Stomach (tissue), 9 donors: ENCODE results near the gene C1orf122. TPM values are rescaled to one million over a fixed set of nuclear protein-coding genes. Genes with fewer than 3 reads are reported as not detected.
A peak's percentile ranks its signal among the peaks of the same experiment; 100 is the strongest.

ENCODE experiments used
- DNase-seq, 2 donors: peaks; one replicate each; pipeline versions ENCODE4 v3.0.0 to v3.0.0-alpha.2; 2013 to 2019
- H3K27ac ChIP-seq, 5 donors: fragments of 200-600 bp in 4 of 5; sonication (generic) in 4 of 5; one replicate each; pipeline ENCODE4 v1.5.1; 2013 to 2019; ENCODE audit warnings: mild to moderate bottlenecking in 1 of 5, moderate library complexity in 1 of 5
- H3K27me3 ChIP-seq, 3 donors: fragments of 200-600 bp; sonication (generic); one replicate each; pipeline ENCODE4 v1.5.1; 2017 to 2019; ENCODE audit warnings: mixed run types in 1 of 3
- H3K36me3 ChIP-seq, 4 donors: fragments of 200-600 bp; sonication (generic); 1 replicate in 3 of 4; 2 replicates in 1 of 4; pipeline ENCODE4 v1.5.1; 2016 to 2019
- H3K4me1 ChIP-seq, 4 donors: fragments of 200-600 bp; sonication (generic); one replicate each; pipeline ENCODE4 v1.5.1; 2016 to 2019
- H3K4me3 ChIP-seq, 4 donors: fragments of 200-600 bp; sonication (generic) in 3 of 4; one replicate each; pipeline ENCODE4 v1.5.1; 2016 to 2019; ENCODE audit warnings: mild to moderate bottlenecking in 1 of 4
- H3K9me3 ChIP-seq, 4 donors: fragments of 200-600 bp; sonication (generic); one replicate each; pipeline ENCODE4 v1.5.1; 2016 to 2019
- EP300 ChIP-seq: sonication (generic); formaldehyde crosslinking; IDR thresholded peaks from one replicate; pipeline ENCODE4 v1.6.1; 2017; ENCODE audit warnings: antibody characterized with exemption
- POLR2A ChIP-seq, 4 donors: fragments of 450-650 bp; IDR thresholded peaks; one replicate each; pipeline ENCODE4 v1.6.1; 2016; ENCODE audit warnings: antibody characterized with exemption in 4 of 4, control low read depth in 2 of 4, mild to moderate bottlenecking in 1 of 4, moderate library complexity in 1 of 4
- POLR2AphosphoS5 ChIP-seq, 3 donors: sonication (generic); formaldehyde crosslinking; IDR thresholded peaks; one replicate each; pipeline ENCODE4 v1.6.1; 2016; ENCODE audit warnings: antibody characterized with exemption in 3 of 3
- WGBS, 5 donors: extraction: QIAGEN DNeasy Blood & Tissue Kit in 3 of 5; methylation state at CpG; one replicate each; pipeline versions ENCODE4 v1.1.5 to v1.1.7; 2013 to 2018; 5-methylcytosine and 5-hydroxymethylcytosine counted together
- intact Hi-C: fragments of 100-400 bp; cut with DNase I; formaldehyde crosslinking; loops from one replicate; pipeline ENCODE4 v1.15.1; 2023; ENCODE audit warnings: low total_unique reads
- polyA plus RNA-seq, 3 donors: library from polyadenylated mRNA; stranded (reverse); fragments of 200-250 nt; gene quantifications; one replicate each; pipeline ENCODE4 v1.2.3, GENCODE V29; 2013
- total RNA-seq, 5 donors: library from RNA; depleted of rRNA; stranded (reverse); fragments of >200 nt; gene quantifications; one replicate each; pipeline versions ENCODE4 v1.1.0 to v1.2.3, GENCODE V29; 2014 to 2016
- TF ChIP-seq, protein P1 (sequence below), 7 experiments: fragments of 450-650 bp in 4 of 7; fragments of 200-600 bp in 3 of 7; sonication (generic) in 3 of 7; IDR thresholded peaks; one replicate each; pipeline ENCODE4 v1.5.1; 2016 to 2019; ENCODE audit warnings: antibody characterized with exemption in 7 of 7, control low read depth in 2 of 7, mild to moderate bottlenecking in 1 of 7
- donor health status: healthy with polysubstance abuse.
- donor health status: Bipolar disorder and iron deficiency.
- donor health status: healthy.

C1orf122 gene
- total and polyA plus RNA-seq, 8 donors = 7.9 to 193 (median 52.8) TPM

DNA sequence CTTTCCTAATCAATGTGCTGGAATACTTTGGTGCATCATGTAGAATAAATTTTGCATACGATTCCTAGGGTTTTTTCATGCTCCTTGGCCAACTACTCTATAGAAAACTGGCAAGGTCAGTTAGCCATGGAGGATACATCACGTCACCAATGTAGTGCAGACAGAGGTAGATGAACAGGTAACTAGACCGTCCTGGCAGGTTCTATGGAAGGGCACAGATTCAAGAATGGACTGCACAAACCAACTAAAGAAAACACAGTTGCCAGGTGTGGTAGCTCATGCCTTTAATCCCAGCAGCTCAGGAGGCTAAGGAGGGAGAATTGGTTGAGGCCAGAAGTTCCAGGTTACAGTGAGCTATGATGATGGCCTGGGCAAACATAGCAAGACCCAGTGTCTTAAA is 41.9 kb downstream of the C1orf122 start:
- intact Hi-C loops = no loop called here
- 88 to 97% (median 91%) methylated on average over 3 of the region's 3 CpGs for WGBS, 5 donors
- Histone ChIP-seq H3K4me3 (no peak overlapping the region), H3K36me3 (peaks cover 0 to 30% (median 15%) of the 10 kb centered on the region in 4 donors), H3K27ac (peak overlapping the region in 1 of 5 donors; percentile 74), H3K4me1 (peaks cover 21 to 88% (median 57%) of the 10 kb centered on the region in 4 donors), H3K27me3 (no peaks in the 10 kb centered on the region), H3K9me3 (no peaks in the 10 kb centered on the region)
- no peak for DNase-seq
- no peak for TF ChIP-seq POLR2A (IDR thresholded peaks at IDR 0.05)
- no peak for TF ChIP-seq POLR2AphosphoS5 (IDR thresholded peaks at IDR 0.05)
- TF ChIP-seq, protein P1, sequence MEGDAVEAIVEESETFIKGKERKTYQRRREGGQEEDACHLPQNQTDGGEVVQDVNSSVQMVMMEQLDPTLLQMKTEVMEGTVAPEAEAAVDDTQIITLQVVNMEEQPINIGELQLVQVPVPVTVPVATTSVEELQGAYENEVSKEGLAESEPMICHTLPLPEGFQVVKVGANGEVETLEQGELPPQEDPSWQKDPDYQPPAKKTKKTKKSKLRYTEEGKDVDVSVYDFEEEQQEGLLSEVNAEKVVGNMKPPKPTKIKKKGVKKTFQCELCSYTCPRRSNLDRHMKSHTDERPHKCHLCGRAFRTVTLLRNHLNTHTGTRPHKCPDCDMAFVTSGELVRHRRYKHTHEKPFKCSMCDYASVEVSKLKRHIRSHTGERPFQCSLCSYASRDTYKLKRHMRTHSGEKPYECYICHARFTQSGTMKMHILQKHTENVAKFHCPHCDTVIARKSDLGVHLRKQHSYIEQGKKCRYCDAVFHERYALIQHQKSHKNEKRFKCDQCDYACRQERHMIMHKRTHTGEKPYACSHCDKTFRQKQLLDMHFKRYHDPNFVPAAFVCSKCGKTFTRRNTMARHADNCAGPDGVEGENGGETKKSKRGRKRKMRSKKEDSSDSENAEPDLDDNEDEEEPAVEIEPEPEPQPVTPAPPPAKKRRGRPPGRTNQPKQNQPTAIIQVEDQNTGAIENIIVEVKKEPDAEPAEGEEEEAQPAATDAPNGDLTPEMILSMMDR (IDR thresholded peaks at IDR 0.05) = no peak
- no peak for TF ChIP-seq EP300

DNA sequence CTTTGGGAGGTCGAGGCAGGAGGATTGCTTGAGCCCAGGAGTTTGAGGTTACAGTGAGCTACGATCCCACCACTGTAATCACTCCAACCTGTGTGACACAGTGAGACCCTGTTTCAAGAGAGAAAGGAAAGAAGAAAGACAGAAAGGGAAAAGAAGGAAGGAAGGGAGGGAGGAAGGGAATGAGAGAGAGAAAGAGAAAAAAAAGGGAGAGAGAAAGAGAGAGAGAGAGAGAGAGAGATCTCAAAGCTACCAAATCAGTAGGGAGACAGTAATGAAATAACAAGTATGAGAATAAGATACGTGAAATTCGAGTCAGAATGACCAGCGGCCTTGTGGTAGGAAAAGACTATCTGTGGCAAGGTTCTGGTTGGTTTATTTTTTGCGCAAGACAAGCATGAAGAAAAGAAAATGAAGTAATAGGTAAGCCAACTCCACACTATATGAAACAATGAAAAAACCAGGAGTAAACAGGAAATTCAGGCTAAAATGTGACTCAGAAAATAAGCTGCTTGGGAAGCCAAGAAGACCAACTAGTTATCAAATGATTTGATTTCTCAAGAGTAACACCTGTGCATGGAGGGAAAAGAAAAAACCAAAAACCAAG is 42.9 kb downstream of the C1orf122 start:
- no peak for DNase-seq
- TF ChIP-seq, protein P1 (IDR thresholded peaks at IDR 0.05) = no peak
- TF ChIP-seq POLR2AphosphoS5 (IDR thresholded peaks at IDR 0.05) (no peak), POLR2A (IDR thresholded peaks at IDR 0.05) (no peak), EP300 (no peak)
- intact Hi-C loops = no loop called here
- Histone ChIP-seq H3K4me3 (no peak overlapping the region), H3K36me3 (peaks cover 0 to 40% (median 25%) of the 10 kb centered on the region in 4 donors), H3K4me1 (peaks cover 21 to 88% (median 63%) of the 10 kb centered on the region in 4 donors), H3K9me3 (no peaks in the 10 kb centered on the region), H3K27ac (peak overlapping the region in 2 of 5 donors; percentile 50 to 74), H3K27me3 (no peaks in the 10 kb centered on the region)
- WGBS, 5 donors = 68 to 89% (median 84%) methylated on average over 6 of the region's 6 CpGs

DNA sequence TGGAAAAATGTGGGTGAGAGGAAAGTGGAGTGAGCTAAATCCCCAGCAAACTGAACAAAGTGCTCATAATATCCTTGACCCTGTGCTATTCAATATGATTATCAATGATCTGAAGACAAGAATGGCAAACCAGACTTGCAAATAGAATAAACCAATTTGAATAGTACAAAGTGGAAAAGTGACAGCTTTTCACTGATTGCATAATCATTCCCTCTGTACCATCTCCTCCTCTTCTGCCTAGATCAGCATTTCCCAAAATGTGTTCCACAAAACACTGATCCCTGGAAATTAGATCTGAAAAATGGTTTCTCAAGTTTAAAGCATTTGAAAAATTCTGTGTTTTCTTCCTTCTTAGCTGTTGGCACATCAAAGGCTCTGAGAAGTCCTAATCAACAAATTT is 43.7 kb downstream of the C1orf122 start:
- no peaks in the 10 kb centered on the region for H3K27me3 ChIP-seq
- DNase-seq = no peak
- H3K9me3 ChIP-seq = no peaks in the 10 kb centered on the region
- TF ChIP-seq POLR2AphosphoS5 (IDR thresholded peaks at IDR 0.05) = no peak
- no peak for TF ChIP-seq EP300
- TF ChIP-seq POLR2A (IDR thresholded peaks at IDR 0.05) = no peak
- TF ChIP-seq, protein P1 (IDR thresholded peaks at IDR 0.05) = no peak
- intact Hi-C loops = no loop called here
- H3K36me3 ChIP-seq = peaks cover 0 to 43% (median 29%) of the 10 kb centered on the region in 4 donors
- peak overlapping the region in 2 of 5 donors; percentile 50 to 74 for H3K27ac ChIP-seq
- peaks cover 19 to 88% (median 68%) of the 10 kb centered on the region in 4 donors for H3K4me1 ChIP-seq
- H3K4me3 ChIP-seq = no peak overlapping the region

DNA sequence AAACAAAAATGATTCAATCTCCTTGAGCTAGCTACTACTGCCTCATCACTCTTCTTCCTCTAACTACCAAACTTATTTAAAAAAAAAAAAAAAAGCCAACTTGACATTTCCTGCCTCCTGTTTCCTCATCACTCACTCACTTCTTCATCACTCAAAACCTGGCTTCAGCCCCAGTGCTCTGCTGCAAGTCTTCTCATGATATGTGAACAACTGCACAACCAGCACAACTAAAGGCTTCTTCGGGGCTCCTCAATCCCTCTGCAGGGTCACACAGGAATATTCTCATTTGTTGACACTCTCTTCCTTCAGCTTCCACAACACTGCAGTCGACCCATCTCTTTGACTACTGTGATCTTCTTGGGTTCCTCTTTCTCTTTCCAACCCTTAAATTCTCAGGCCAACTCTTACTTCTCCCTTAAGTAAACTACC is 44.2 kb downstream of the C1orf122 start:
- Histone ChIP-seq H3K4me3 (no peak overlapping the region), H3K4me1 (peaks cover 14 to 88% (median 71%) of the 10 kb centered on the region in 4 donors), H3K36me3 (peaks cover 0 to 48% (median 35%) of the 10 kb centered on the region in 4 donors), H3K27ac (peak overlapping the region in 2 of 5 donors; percentile 50 to 74), H3K27me3 (no peaks in the 10 kb centered on the region), H3K9me3 (no peaks in the 10 kb centered on the region)
- intact Hi-C loops = no loop called here
- DNase-seq = no peak
- TF ChIP-seq, protein P1 (IDR thresholded peaks at IDR 0.05) = no peak
- TF ChIP-seq POLR2AphosphoS5 (IDR thresholded peaks at IDR 0.05) (no peak), POLR2A (IDR thresholded peaks at IDR 0.05) (no peak), EP300 (no peak)
- 68 to 86% (median 74%) methylated on average over 2 of the region's 2 CpGs for WGBS, 5 donors
